HCT116 (cell line): ENCODE data around the gene STRA8. TPM values are rescaled to one million over a fixed set of nuclear protein-coding genes. Genes with fewer than 3 reads are reported as not detected.

Experiments used
- ATAC-seq: fragments of 200-7000 bp; cut with Tn5 transposase; 2 replicates; pipeline ENCODE4 v1.9.1; 2020; ENCODE audit warnings: mild to moderate bottlenecking, moderate library complexity
- BruUV-seq: library from RNA; stranded (reverse); fragments of 400-500 nt; replicated peaks from 2 replicates; lab custom pipeline; 2021; lab: Mats Ljungman, UMichigan
- CTCF ChIA-PET: fragments of 300-600 bp; sonication (Branson Sonifier 250); formaldehyde crosslinking; loops from one replicate; lab custom pipeline; 2021; ENCODE audit warnings: antibody characterized with exemption; lab: Charles Lee
- POLR2A ChIA-PET: fragments of 300-600, 350-600 bp; sonication (Branson Sonifier 250); formaldehyde crosslinking; loops from one replicate; lab custom pipeline; 2021; ENCODE audit warnings: antibody characterized with exemption; lab: Charles Lee
- RAD21 ChIA-PET, 2 experiments: fragments of 300-600 bp; sonication (Branson Sonifier 250); formaldehyde crosslinking; loops; one replicate each; lab custom pipeline; 2023; ENCODE audit warnings: low total read pairs in 2 of 2; ENCODE audit not compliant: uncharacterized antibody in 2 of 2, unreplicated experiment in 2 of 2, low non-redundant PET in 1 of 2; lab: Charles Lee
- DNase-seq: peaks from one replicate; pipeline ENCODE4 v3.0.0-alpha.2; 2010; ENCODE audit warnings: low read depth, low spot score
- H2AFZ ChIP-seq: fragments of 200-600 bp; shearing (Covaris generic), sonication (generic); 2 replicates; pipeline ENCODE4 v1.6.1; 2017; ENCODE audit warnings: low read depth, mixed run types, mixed read lengths, antibody characterized with exemption, low read length; ENCODE audit not compliant: poor library complexity, severe bottlenecking
- H3K27ac ChIP-seq: 2 replicates; pipeline ENCODE4 v1.5.1; 2012; ENCODE audit warnings: low read depth, low read length
- H3K27me3 ChIP-seq: fragments of 200-600 bp; sonication (generic); 2 replicates; pipeline ENCODE4 v1.6.1; 2016; ENCODE audit warnings: mixed run types, low read length, mixed read lengths; ENCODE audit not compliant: insufficient read depth
- H3K36me3 ChIP-seq, 2 experiments: fragments of 200-500 bp in 1 of 2; fragments of 200-600 bp in 1 of 2; sonication (Bioruptor generic) in 1 of 2; sonication (generic) in 1 of 2; 2 replicates each; pipeline versions ENCODE4 v1.5.1 to v1.6.1; 2014 to 2016; ENCODE audit warnings: low read length in 2 of 2, inconsistent platforms in 1 of 2, mixed read lengths in 1 of 2, mixed run types in 1 of 2; ENCODE audit not compliant: insufficient read depth in 2 of 2, control insufficient read depth in 1 of 2
- H3K4me1 ChIP-seq, 2 experiments: fragments of 200-600 bp in 1 of 2; sonication (generic) in 1 of 2; 2 replicates each; pipeline versions ENCODE4 v1.5.1 to v1.6.1; 2012 to 2017; ENCODE audit warnings: low read length in 2 of 2, inconsistent platforms in 1 of 2, mild to moderate bottlenecking in 1 of 2, mixed read lengths in 1 of 2, mixed run types in 1 of 2, moderate library complexity in 1 of 2; ENCODE audit not compliant: insufficient read depth in 2 of 2, control insufficient read depth in 1 of 2
- H3K4me2 ChIP-seq: fragments of 200-600 bp; sonication (generic); 2 replicates; pipeline ENCODE4 v1.6.1; 2017; ENCODE audit warnings: mixed run types, low read length, mixed read lengths
- H3K4me3 ChIP-seq, 2 experiments: fragments of 200-600 bp in 1 of 2; sonication (generic) in 1 of 2; replicated peaks in 1 of 2; 2 replicates each; pipeline ENCODE4 v1.5.1; 2011 to 2016; ENCODE audit warnings: low read length in 2 of 2, control low read depth in 1 of 2, low read depth in 1 of 2, mild to moderate bottlenecking in 1 of 2, mixed read lengths in 1 of 2, mixed run types in 1 of 2
- H3K79me2 ChIP-seq: fragments of 200-600 bp; sonication (generic); 2 replicates; pipeline ENCODE4 v1.6.1; 2017; ENCODE audit warnings: mild to moderate bottlenecking, mixed run types, low read length, moderate library complexity, mixed read lengths; ENCODE audit not compliant: insufficient read depth
- H3K9ac ChIP-seq: fragments of 200-600 bp; sonication (generic); 2 replicates; pipeline ENCODE4 v1.6.1; 2016; ENCODE audit warnings: low read length, mixed read lengths
- H3K9me2 ChIP-seq: fragments of 200-600 bp; sonication (generic), shearing (Covaris generic); 2 replicates; pipeline ENCODE4 v1.6.1; 2017; ENCODE audit warnings: mixed run types, mild to moderate bottlenecking, moderate library complexity; ENCODE audit not compliant: insufficient read depth
- H3K9me3 ChIP-seq, 2 experiments: fragments of 200-500 bp in 1 of 2; fragments of 200-600 bp in 1 of 2; sonication (Bioruptor generic) in 1 of 2; sonication (generic) in 1 of 2; 2 replicates each; pipeline ENCODE4 v1.6.1; 2014 to 2017; ENCODE audit warnings: low read length in 2 of 2, mixed read lengths in 2 of 2, inconsistent platforms in 1 of 2, low read depth in 1 of 2, mild to moderate bottlenecking in 1 of 2, mixed run types in 1 of 2, moderate library complexity in 1 of 2; ENCODE audit not compliant: control insufficient read depth in 1 of 2, insufficient read depth in 1 of 2
- H4K20me1 ChIP-seq: fragments of 200-600 bp; sonication (generic), shearing (Covaris generic); 2 replicates; pipeline ENCODE4 v1.6.1; 2017; ENCODE audit warnings: mixed run types, mild to moderate bottlenecking, moderate library complexity; ENCODE audit not compliant: insufficient read depth
- ELF1 ChIP-seq: IDR thresholded peaks from 2 replicates; pipeline ENCODE4 v1.6.1; 2012; ENCODE audit warnings: low read depth, borderline replicate concordance
- EZH2 ChIP-seq: fragments of 200-600 bp; sonication (generic); IDR thresholded peaks from 2 replicates; pipeline ENCODE4 v1.6.1; 2017; ENCODE audit warnings: antibody characterized with exemption, mixed run types
- POLR2A ChIP-seq: IDR thresholded peaks from 2 replicates; pipeline ENCODE4 v1.7.0; 2011; ENCODE audit warnings: borderline replicate concordance; ENCODE audit not compliant: insufficient read depth, insufficient read length; ENCODE audit errors: extremely low read depth
- REST ChIP-seq: IDR thresholded peaks from 2 replicates; pipeline ENCODE4 v1.6.1; 2012; ENCODE audit warnings: low read depth
- SRF ChIP-seq: IDR thresholded peaks from 2 replicates; pipeline ENCODE4 v1.6.1; 2012; ENCODE audit warnings: low read depth
- TCF7L2 ChIP-seq: IDR thresholded peaks from 2 replicates; pipeline ENCODE4 v1.7.0; 2011; ENCODE audit warnings: borderline replicate concordance, inconsistent platforms; ENCODE audit not compliant: insufficient read depth, insufficient read length; ENCODE audit errors: extremely low read depth
- ZFX ChIP-seq: fragments of 450-650 bp; IDR thresholded peaks from 2 replicates; pipeline ENCODE4 v1.6.1; 2017
- ZNF274 ChIP-seq: fragments of 200-500 bp; sonication (Bioruptor generic); IDR thresholded peaks from 2 replicates; pipeline ENCODE4 v1.6.1; 2014; ENCODE audit warnings: mild to moderate bottlenecking, low read depth, low read length, inconsistent platforms
- intact Hi-C: fragments of 100-400 bp; cut with micrococcal nuclease; formaldehyde crosslinking; loops from 2 replicates; pipeline ENCODE4 v1.10.0; 2022
- total RNA-seq: library from RNA; stranded (reverse); gene quantifications from one replicate; pipeline ENCODE4 v1.2.1, GENCODE V29; 2021; ENCODE audit not compliant: unreplicated experiment

The STRA8 gene
- total RNA-seq, 1 experiment from 2014 or later, result not detected

- no peaks in the 10 kb centered on the region for H3K36me3 ChIP-seq
- no peaks in the 10 kb centered on the region for H3K4me1 ChIP-seq
- TF ChIP-seq ZFX (no peak), TCF7L2 (no peak), POLR2A (no peak), ELF1 (no peak), ZNF274 (no peak), EZH2 (no peak), SRF (no peak), REST (no peak)
- CTCF ChIA-PET, result no interaction called here
- no peaks in the 10 kb centered on the region for H3K79me2 ChIP-seq
- RAD21 ChIA-PET, result no interaction called here
- no peaks in the 10 kb centered on the region for H4K20me1 ChIP-seq
- no peak overlapping the region for H3K9ac ChIP-seq
- BruUV-seq, result no TSS peak
- no peaks in the 10 kb centered on the region for H3K9me2 ChIP-seq
- intact Hi-C loops, result no loop called here
- no peak overlapping the region for H2AFZ ChIP-seq
- H3K27me3 ChIP-seq, result no peaks in the 10 kb centered on the region
- ATAC-seq, result no peak
- POLR2A ChIA-PET, result no interaction called here
- H3K4me2 ChIP-seq, result no peak overlapping the region
- no peak overlapping the region for H3K27ac ChIP-seq
- H3K4me3 ChIP-seq, result no peak overlapping the region
- no peak for DNase-seq
- H3K9me3 ChIP-seq, result no peaks in the 10 kb centered on the region
These were observed 44.4 kb upstream of the STRA8 start for GRCh38 chr7:135189221-135189662.
